ENCODE data around the gene DLK2.
"Not testable (repeated sequence)": the region's sequence is repeated elsewhere in the genome, so short reads cannot be mapped to it uniquely, and the experiment has no call there.

The DLK2 gene

GRCh38 chr6:43455531-43456428 is at the start of gene DLK2:
TSS of gene DLK2 (minus strand) at chr6:43455548. CDS start at chr6:43454825, 723 bp downstream.
- DNase-seq (ENCODE audit: low read depth in 3 of 3), result peak in 2 of 3 experiments; percentile 29 to 58

GRCh38 chr6:43503443-43503842 is 48.1 kb upstream of the DLK2 start:
- no peak for DNase-seq (ENCODE audit: low read depth in 3 of 3)

DNA sequence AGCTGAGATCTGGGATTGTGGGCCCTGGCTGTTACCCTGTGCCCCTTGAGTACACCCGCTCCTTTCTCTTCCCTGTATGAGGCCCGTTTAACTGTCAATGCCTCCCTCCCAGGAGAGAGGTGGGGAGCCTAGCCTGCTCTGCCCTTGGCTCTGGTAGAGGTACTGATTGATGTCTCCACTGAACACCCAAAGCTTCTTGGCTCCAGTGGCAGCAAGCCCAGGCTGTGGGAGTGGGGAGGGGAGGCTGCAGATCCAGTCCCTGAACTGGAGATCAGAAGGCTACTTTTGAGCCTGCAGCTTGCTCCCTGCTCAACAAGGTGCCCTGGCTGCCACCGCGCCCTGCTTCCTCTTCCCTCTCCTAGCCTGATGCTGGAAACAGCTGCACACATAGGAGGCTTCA is 47.3 kb upstream of the DLK2 start:
- DNase-seq (ENCODE audit: low read depth in 3 of 3), result no peak

- no peak for DNase-seq (ENCODE audit: low read depth in 3 of 3)
Observed at GRCh38 chr6:43500921-43501320, 45.6 kb upstream of the DLK2 start.

- no peak for DNase-seq (ENCODE audit: low read depth in 3 of 3)
Observed at GRCh38 chr6:43499028-43499815, 43.9 kb upstream of the DLK2 start.

- DNase-seq (ENCODE audit: low read depth in 3 of 3), result not testable (repeated sequence)
Observed at GRCh38 chr6:43498291-43498690, 42.9 kb upstream of the DLK2 start.

- DNase-seq (ENCODE audit: low read depth in 3 of 3), result no peak
Observed at GRCh38 chr6:43497689-43498088, 42.3 kb upstream of the DLK2 start.

DNA sequence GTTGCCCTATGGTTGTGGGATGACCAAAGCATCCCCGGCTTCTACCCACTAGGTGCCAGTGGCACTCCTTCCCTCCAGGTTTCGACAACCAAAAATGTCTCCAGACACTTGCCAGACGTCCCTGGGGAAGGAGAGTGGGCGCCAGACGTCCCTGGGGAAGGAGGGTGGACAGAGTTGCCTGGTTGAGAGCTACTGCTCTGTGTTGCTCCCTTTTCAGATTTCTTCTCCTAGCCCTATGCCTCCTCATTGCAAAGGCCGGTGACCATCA is 41.7 kb upstream of the DLK2 start:
- DNase-seq (ENCODE audit: low read depth in 3 of 3), result no peak

- no peak for DNase-seq (ENCODE audit: low read depth in 3 of 3)
Observed at GRCh38 chr6:43496370-43497128, 41.2 kb upstream of the DLK2 start.

DNA sequence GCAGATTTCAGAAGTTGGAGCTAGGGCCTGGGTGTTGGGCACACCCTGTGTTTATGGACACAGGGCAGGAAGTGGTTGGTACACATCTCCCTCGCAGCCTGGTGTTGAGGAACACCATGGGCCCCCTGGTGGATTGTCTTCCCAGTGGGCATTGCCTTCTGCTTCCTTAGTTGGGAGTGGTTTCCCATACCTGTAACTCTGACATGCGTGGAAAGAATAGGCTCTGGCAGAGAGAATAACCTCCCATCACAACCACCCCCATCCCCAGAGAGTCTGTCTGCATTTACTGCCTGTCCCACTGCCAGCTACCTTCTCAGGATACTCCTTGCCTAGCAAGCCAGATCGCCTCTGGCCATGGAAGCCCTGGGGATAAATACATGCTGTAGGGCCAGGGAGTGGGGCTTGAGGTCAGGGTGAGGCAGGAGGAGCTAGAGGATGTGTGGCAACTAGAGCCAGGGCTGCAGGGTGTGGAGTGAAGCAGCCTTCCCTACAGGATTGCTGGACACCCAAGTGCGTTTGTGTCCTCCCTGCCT is 40.1 kb upstream of the DLK2 start:
- DNase-seq (ENCODE audit: low read depth in 3 of 3), result no peak

- no peak for DNase-seq (ENCODE audit: low read depth in 3 of 3)
Observed at GRCh38 chr6:43494766-43495165, 39.4 kb upstream of the DLK2 start.

DNA sequence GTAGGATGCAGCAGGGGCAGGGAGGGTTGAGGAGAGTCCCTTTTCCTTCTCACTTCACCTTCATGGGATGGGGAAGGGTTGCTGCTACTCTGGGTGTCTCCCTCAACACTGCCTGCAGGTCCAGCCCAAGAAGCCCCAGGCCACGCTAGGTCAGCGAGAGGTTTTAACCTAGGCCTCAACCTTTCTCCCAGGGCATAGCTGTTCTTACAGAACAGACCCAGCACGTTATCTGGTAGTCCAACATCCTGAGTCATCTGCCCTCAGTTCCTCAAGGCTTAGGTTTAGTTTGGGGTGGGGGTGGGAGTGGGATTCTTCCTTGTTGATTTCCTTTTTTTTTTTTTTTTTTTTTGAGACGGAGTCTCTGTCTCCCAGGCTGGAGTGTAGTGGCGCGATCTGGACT is 39.0 kb upstream of the DLK2 start:
- DNase-seq (ENCODE audit: low read depth in 3 of 3), result no peak

- no peak for DNase-seq (ENCODE audit: low read depth in 3 of 3)
Observed at GRCh38 chr6:43493833-43494232, 38.5 kb upstream of the DLK2 start.

- DNase-seq (ENCODE audit: low read depth in 3 of 3), result no peak
Observed at GRCh38 chr6:43493230-43493629, 37.9 kb upstream of the DLK2 start.

DNA sequence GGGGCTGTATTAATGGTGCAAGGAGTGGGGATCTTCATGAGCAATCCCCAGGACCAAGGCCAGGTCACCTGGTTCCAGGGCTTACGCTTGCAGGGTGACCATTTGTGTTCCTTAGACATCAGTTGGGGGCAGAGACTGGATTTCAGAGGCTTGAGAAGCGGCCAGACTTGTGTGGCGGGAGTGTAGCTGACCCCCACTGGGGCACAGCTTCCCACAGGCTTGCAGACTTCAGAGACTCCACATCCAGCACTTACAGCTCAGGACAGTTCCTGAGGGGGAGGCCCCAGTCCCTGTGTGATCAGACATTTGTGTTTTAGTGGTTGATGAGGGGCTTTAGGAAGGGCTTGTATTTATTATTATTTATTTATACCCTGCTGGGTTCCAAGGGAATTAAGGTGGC is 37.3 kb upstream of the DLK2 start:
- no peak for DNase-seq (ENCODE audit: low read depth in 3 of 3)

GRCh38 chr6:43491750-43492661 is 36.7 kb upstream of the DLK2 start:
- no peak for DNase-seq (ENCODE audit: low read depth in 3 of 3)

DNA sequence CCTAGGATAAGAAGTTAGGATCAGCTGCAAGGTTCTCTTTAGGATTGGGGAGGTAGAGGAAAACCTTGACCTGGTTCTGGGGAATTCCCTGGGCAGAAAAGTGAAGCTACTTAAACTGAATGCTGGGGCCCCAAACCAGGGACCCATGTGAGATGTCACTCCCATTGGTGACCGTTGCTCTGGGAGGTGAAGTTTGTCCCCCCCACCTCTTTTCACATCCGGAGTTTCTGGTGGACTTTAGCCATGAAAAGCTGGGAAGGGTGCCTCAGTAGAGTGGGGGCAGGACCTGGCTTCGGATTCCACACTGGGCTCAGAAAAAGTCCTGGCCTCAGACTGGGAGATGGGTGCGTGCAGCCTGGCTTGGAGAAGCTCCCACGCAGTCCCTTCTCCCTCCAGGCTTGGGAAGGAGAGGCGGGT is 35.2 kb upstream of the DLK2 start:
- DNase-seq (ENCODE audit: low read depth in 3 of 3), result no peak

- DNase-seq (ENCODE audit: low read depth in 3 of 3), result no peak
Observed at GRCh38 chr6:43489277-43490072, 34.1 kb upstream of the DLK2 start.

GRCh38 chr6:43488667-43489276 is 33.4 kb upstream of the DLK2 start:
- DNase-seq (ENCODE audit: low read depth in 3 of 3), result no peak
